Measurements from ENCODE around the gene SND1. TPM values are rescaled to one million over a fixed set of nuclear protein-coding genes. Genes with fewer than 3 reads are reported as not detected.

SND1 gene
- total RNA-seq, 1 experiment from 2014 or later: 218 TPM

- Mint-ChIP-seq H3K4me1 (peaks cover 19 to 20% of the 10 kb centered on the region in 2 experiments), H3K4me3 (no peak overlapping the region), H3K27me3 (ENCODE audit: low read depth) (no peaks in the 10 kb centered on the region), H3K27ac (no peak overlapping the region), H3K36me3 (ENCODE audit: insufficient read depth in 1 of 3, low read depth in 3 of 3) (peaks cover 9 to 24% (median 13%) of the 10 kb centered on the region in 3 experiments; a peak in 5 of 7 replicates), H3K9me3 (no peaks in the 10 kb centered on the region)
- no peaks in the 10 kb centered on the region; the same call in 1 of the 2 replicates for H3K27me3 ChIP-seq (ENCODE audit: insufficient read depth, low read length)
- no peak overlapping the region for H2BK15ac ChIP-seq (ENCODE audit: low read depth, low read length)
- no peak overlapping the region for H4K91ac ChIP-seq (ENCODE audit: insufficient read length, low read depth, low read length)
- H3T11ph ChIP-seq (ENCODE audit: low read length): no peak overlapping the region
- no peak overlapping the region for H2BK5ac ChIP-seq (ENCODE audit: insufficient read length, low read length)
- no peak overlapping the region for H4K8ac ChIP-seq (replicated peaks; ENCODE audit: insufficient read length, low read depth, low read length)
- H3K79me1 ChIP-seq (ENCODE audit: insufficient read depth, low read depth, low read length, poor library complexity, severe bottlenecking): no peaks in the 10 kb centered on the region
- TF ChIP-seq CTCF (conservative IDR thresholded peaks at IDR 0.05): no peak
- no peak for DNase-seq
- no peak overlapping the region for H3K27ac ChIP-seq (ENCODE audit: insufficient read length, low read depth, low read length)
- no CpG with 5 or more reads among the region's 7 CpGs for WGBS (ENCODE audit: extremely low coverage, insufficient read length, low lambda C conversion rate)
- no peak overlapping the region for H3K23ac ChIP-seq (ENCODE audit: insufficient read length, low read depth, low read length)
- no peak overlapping the region for H3K14ac ChIP-seq (ENCODE audit: insufficient read depth, low read length)
- H3K9me3 ChIP-seq (ENCODE audit: control insufficient read depth, low read depth, low read length): no peaks in the 10 kb centered on the region
- H3K4me1 ChIP-seq (ENCODE audit: insufficient read depth, low read length): peaks cover 14% of the 10 kb centered on the region; the same call in 1 of the 2 replicates
- H3K9ac ChIP-seq (ENCODE audit: extremely low read depth, insufficient read length, low read length): no peak overlapping the region
- no peak overlapping the region for H4K5ac ChIP-seq (ENCODE audit: insufficient read length, low read depth, low read length)
- no peak overlapping the region for H3K4me2 ChIP-seq (ENCODE audit: insufficient read depth, insufficient read length, low read length)
- no peaks in the 10 kb centered on the region for H4K20me1 ChIP-seq (ENCODE audit: control insufficient read depth, insufficient read depth, insufficient read length)
- no peak overlapping the region for H2AFZ ChIP-seq (ENCODE audit: low read length)
- H3K18ac ChIP-seq (ENCODE audit: insufficient read length, low read depth, low read length): no peak overlapping the region
- peaks cover 1% of the 10 kb centered on the region; the same call in 1 of the 2 replicates for H3K79me2 ChIP-seq (ENCODE audit: insufficient read depth, low read length)
- H3K4ac ChIP-seq (ENCODE audit: low read depth, low read length): no peak overlapping the region
- no peak overlapping the region for H3K56ac ChIP-seq (ENCODE audit: insufficient read length, low read depth, low read length)
- no peak overlapping the region for H2BK120ac ChIP-seq (ENCODE audit: low read depth, low read length, poor library complexity, severe bottlenecking)
- no peak overlapping the region for H2BK20ac ChIP-seq (ENCODE audit: low read depth, low read length, poor library complexity, severe bottlenecking)
- H2BK12ac ChIP-seq (ENCODE audit: insufficient read length, low read depth, low read length): no peak overlapping the region
- no peak overlapping the region for H2AK5ac ChIP-seq (ENCODE audit: insufficient read length, low read length)
- H3K23me2 ChIP-seq (ENCODE audit: insufficient read length, low read depth, low read length, poor library complexity, severe bottlenecking): no peaks in the 10 kb centered on the region
These were observed 243.4 kb downstream of the SND1 start for GRCh38 chr7:127895360-127895759.

Data from H9 (cell line).